Activated CD4-positive, alpha-beta T cell treated with anti-CD3 and anti-CD28 coated beads for 36 hours (primary cell): ENCODE results near the gene POLR3H. TPM values are rescaled to one million over a fixed set of nuclear protein-coding genes. Genes with fewer than 3 reads are reported as not detected.

Source experiments
- ATAC-seq: fragments of 200-7000 bp; cut with Tn5 transposase; one replicate; pipeline ENCODE4 v1.10.0; 2021; ENCODE audit warnings: mild to moderate bottlenecking, moderate library complexity
- CTCF ChIA-PET: fragments of 350-600 bp; sonication (Branson Sonifier 250); formaldehyde crosslinking; loops from one replicate; lab custom pipeline; 2021; ENCODE audit warnings: antibody characterized with exemption; lab: Charles Lee
- POLR2A ChIA-PET: fragments of 350-600 bp; sonication (Branson Sonifier 250); formaldehyde crosslinking; loops from one replicate; lab custom pipeline; 2021; ENCODE audit warnings: antibody characterized with exemption, inconsistent platforms; lab: Charles Lee
- DNase-seq: peaks from one replicate; pipeline ENCODE4 v3.0.0-alpha.2; 2020
- H3K27ac Mint-ChIP-seq: one replicate; pipeline ENCODE4 v1.8.0; 2021; ENCODE audit warnings: mixed read lengths
- H3K27me3 Mint-ChIP-seq: one replicate; pipeline ENCODE4 v1.8.0; 2021; ENCODE audit warnings: mixed read lengths
- H3K36me3 Mint-ChIP-seq: one replicate; pipeline ENCODE4 v1.8.0; 2021; ENCODE audit warnings: low read depth, mixed read lengths
- H3K4me1 Mint-ChIP-seq: one replicate; pipeline ENCODE4 v1.8.0; 2021; ENCODE audit warnings: mixed read lengths
- H3K4me3 Mint-ChIP-seq: one replicate; pipeline ENCODE4 v1.8.0; 2021; ENCODE audit warnings: mild to moderate bottlenecking, moderate library complexity, mixed read lengths
- H3K9me3 Mint-ChIP-seq: one replicate; pipeline ENCODE4 v1.8.0; 2021; ENCODE audit warnings: low read depth, mixed read lengths
- intact Hi-C, 2 experiments: fragments of 100-400 bp; cut with DNase I in 1 of 2; cut with micrococcal nuclease in 1 of 2; formaldehyde crosslinking; loops; one replicate each; pipeline versions ENCODE4 v1.14.2 to v1.15.1; 2022 to 2024; cut with DNase I, micrococcal nuclease
- total RNA-seq, 2 experiments: library from RNA; stranded (reverse); gene quantifications; one replicate each; pipeline ENCODE4 v1.2.3, GENCODE V29; 2021

Gene POLR3H
- total RNA-seq, 2 experiments from 2014 or later = 18.3 to 24.6 TPM

GRCh38 chr22:41500303-41500702, 44.0 kb downstream of the POLR3H start:
- intact Hi-C loops = no loop called here
- DNase-seq (no peak), ATAC-seq (no peak)
- H3K27ac Mint-ChIP-seq = no peak overlapping the region
- no peaks in the 10 kb centered on the region for H3K4me1 Mint-ChIP-seq
- ChIA-PET POLR2A (interaction anchor here (0.6 to 1.8 kb wide), 2 partner anchors 32 to 45 kb away, joined by 4 to 5 read pairs; partner anchors contain the start of genes ACO2 and PHF5A), CTCF (interaction anchor here (1.3 to 3.3 kb wide), 5 partner anchors 16 to 96 kb away, joined by 3 to 32 read pairs (median 5); no protein-coding TSS in a partner anchor)
- no peaks in the 10 kb centered on the region for H3K9me3 Mint-ChIP-seq
- H3K4me3 Mint-ChIP-seq = no peak overlapping the region
- no peaks in the 10 kb centered on the region for H3K27me3 Mint-ChIP-seq
- H3K36me3 Mint-ChIP-seq = peaks cover 19% of the 10 kb centered on the region

GRCh38 chr22:41499624-41500280, 44.5 kb downstream of the POLR3H start:
- intact Hi-C loops = no loop called here
- POLR2A ChIA-PET = interaction anchor here (0.6 to 1.8 kb wide), 2 partner anchors 31 to 44 kb away, joined by 4 to 5 read pairs; partner anchors contain the start of genes ACO2 and PHF5A
- CTCF ChIA-PET = interaction anchor here (0.6 to 3.3 kb wide), 6 partner anchors 17 to 96 kb away, joined by 3 to 32 read pairs (median 4); partner anchors contain the start of gene TOB2
- Mint-ChIP-seq H3K9me3 (no peaks in the 10 kb centered on the region), H3K4me3 (no peak overlapping the region), H3K27ac (no peak overlapping the region), H3K4me1 (no peaks in the 10 kb centered on the region), H3K27me3 (no peaks in the 10 kb centered on the region), H3K36me3 (peaks cover 18% of the 10 kb centered on the region)
- no peak for ATAC-seq
- no peak for DNase-seq

- no peak for DNase-seq
- Mint-ChIP-seq H3K4me1 (no peaks in the 10 kb centered on the region), H3K4me3 (no peak overlapping the region), H3K27ac (no peak overlapping the region), H3K27me3 (no peaks in the 10 kb centered on the region), H3K9me3 (no peaks in the 10 kb centered on the region), H3K36me3 (peaks cover 14% of the 10 kb centered on the region)
- intact Hi-C loops = no loop called here
- ChIA-PET CTCF (interaction anchor here (0.7 to 1.0 kb wide), 2 partner anchors 20 to 136 kb away, joined by 3 read pairs; no protein-coding TSS in a partner anchor), POLR2A (interaction anchor here (1.8 kb wide), 1 partner anchor 30 kb away, joined by 5 read pairs; the partner anchor contains the start of genes ACO2 and PHF5A)
- no peak for ATAC-seq
Observed at GRCh38 chr22:41498303-41498835, 45.9 kb downstream of the POLR3H start.

GRCh38 chr22:41491374-41492100, 52.7 kb downstream of the POLR3H start:
- no peaks in the 10 kb centered on the region for H3K27me3 Mint-ChIP-seq
- no peak for DNase-seq
- no peaks in the 10 kb centered on the region for H3K9me3 Mint-ChIP-seq
- ChIA-PET POLR2A (no interaction called here), CTCF (interaction anchor here (0.8 to 1.0 kb wide), 3 partner anchors 13 to 88 kb away, joined by 3 to 4 read pairs (median 3); no protein-coding TSS in a partner anchor)
- H3K36me3 Mint-ChIP-seq = no peaks in the 10 kb centered on the region
- no peak overlapping the region for H3K27ac Mint-ChIP-seq
- intact Hi-C loops = no loop called here
- peaks cover 8% of the 10 kb centered on the region for H3K4me1 Mint-ChIP-seq
- no peak overlapping the region for H3K4me3 Mint-ChIP-seq
- ATAC-seq = no peak

GRCh38 chr22:41488596-41489385, 55.5 kb downstream of the POLR3H start:
- peaks cover 2% of the 10 kb centered on the region for H3K36me3 Mint-ChIP-seq
- ATAC-seq = no peak
- ChIA-PET CTCF (interaction anchor here (1.2 kb wide), 1 partner anchor 29 kb away, joined by 4 read pairs; no protein-coding TSS in a partner anchor), POLR2A (interaction anchor here (0.5 to 0.6 kb wide), 4 partner anchors 10 to 180 kb away, joined by 3 to 13 read pairs (median 4); no protein-coding TSS in a partner anchor)
- H3K27me3 Mint-ChIP-seq = no peaks in the 10 kb centered on the region
- no peak overlapping the region for H3K4me3 Mint-ChIP-seq
- no peak overlapping the region for H3K27ac Mint-ChIP-seq
- H3K4me1 Mint-ChIP-seq = peaks cover 15% of the 10 kb centered on the region
- DNase-seq = no peak
- intact Hi-C loops = no loop called here
- no peaks in the 10 kb centered on the region for H3K9me3 Mint-ChIP-seq

- POLR2A ChIA-PET = interaction anchor here (0.6 kb wide), 2 partner anchors 10 to 59 kb away, joined by 5 to 13 read pairs; no protein-coding TSS in a partner anchor
- CTCF ChIA-PET = no interaction called here
- Mint-ChIP-seq H3K9me3 (no peaks in the 10 kb centered on the region), H3K27ac (peak overlapping the region; percentile 7), H3K4me3 (no peak overlapping the region), H3K36me3 (peaks cover 2% of the 10 kb centered on the region), H3K27me3 (no peaks in the 10 kb centered on the region), H3K4me1 (peaks cover 17% of the 10 kb centered on the region)
- intact Hi-C loops = no loop called here
- no peak for ATAC-seq
- DNase-seq = no peak
Observed at GRCh38 chr22:41488076-41488475, 56.2 kb downstream of the POLR3H start.

- intact Hi-C loops = no loop called here
- Mint-ChIP-seq H3K4me1 (peaks cover 21% of the 10 kb centered on the region), H3K36me3 (peaks cover 2% of the 10 kb centered on the region), H3K27me3 (no peaks in the 10 kb centered on the region), H3K27ac (peak overlapping the region; percentile 18), H3K9me3 (no peaks in the 10 kb centered on the region), H3K4me3 (no peak overlapping the region)
- ChIA-PET POLR2A (no interaction called here), CTCF (no interaction called here)
- ATAC-seq (no peak), DNase-seq (no peak)
Observed at GRCh38 chr22:41487037-41487935, 57.0 kb downstream of the POLR3H start.

- ChIA-PET CTCF (interaction anchor here (1.2 kb wide), 1 partner anchor 81 kb away, joined by 4 read pairs; no protein-coding TSS in a partner anchor), POLR2A (no interaction called here)
- Mint-ChIP-seq H3K9me3 (no peaks in the 10 kb centered on the region), H3K36me3 (peaks cover 2% of the 10 kb centered on the region), H3K4me1 (peaks cover 24% of the 10 kb centered on the region), H3K4me3 (no peak overlapping the region), H3K27ac (no peak overlapping the region), H3K27me3 (no peaks in the 10 kb centered on the region)
- DNase-seq = no peak
- intact Hi-C loops = no loop called here
- ATAC-seq = no peak
Observed at GRCh38 chr22:41485033-41485432, 59.2 kb downstream of the POLR3H start.

- Mint-ChIP-seq H3K4me1 (peaks cover 32% of the 10 kb centered on the region), H3K36me3 (peaks cover 2% of the 10 kb centered on the region), H3K4me3 (no peak overlapping the region), H3K9me3 (no peaks in the 10 kb centered on the region), H3K27ac (no peak overlapping the region), H3K27me3 (no peaks in the 10 kb centered on the region)
- POLR2A ChIA-PET = interaction anchor here (1.2 kb wide), 1 partner anchor 14 kb away, joined by 3 read pairs; the partner anchor contains the start of gene PHF5A
- ATAC-seq (peak; percentile 24), DNase-seq (no peak)
- intact Hi-C loops = no loop called here
- CTCF ChIA-PET = interaction anchor here (0.7 to 1.2 kb wide), 4 partner anchors 9 to 270 kb away, joined by 3 to 6 read pairs (median 4); partner anchors contain the start of genes ACO2 and PHF5A
Observed at GRCh38 chr22:41482319-41482935, 61.8 kb downstream of the POLR3H start.
